GM12891 (cell line): ENCODE data around the gene COL7A1.

Source experiments
- PAX5 ChIP-seq: IDR thresholded peaks from 2 replicates; pipeline ENCODE4 v1.6.1; 2011; ENCODE audit warnings: low read length, moderate library complexity, mild to moderate bottlenecking; ENCODE audit not compliant: insufficient read depth, severe bottlenecking
- POLR2A ChIP-seq: IDR thresholded peaks from 2 replicates; pipeline ENCODE4 v1.6.1; 2011; ENCODE audit warnings: low read depth, low read length, control low read depth
- POLR2AphosphoS5 ChIP-seq: IDR thresholded peaks from 2 replicates; pipeline ENCODE4 v1.6.1; 2011; ENCODE audit warnings: low read depth, low read length, control low read depth
- POU2F2 ChIP-seq: IDR thresholded peaks from 2 replicates; pipeline ENCODE4 v1.6.1; 2011; ENCODE audit warnings: low read depth, mild to moderate bottlenecking, control low read depth, low read length, moderate library complexity
- SPI1 ChIP-seq: IDR thresholded peaks from 2 replicates; pipeline ENCODE4 v1.6.1; 2011; ENCODE audit warnings: low read depth, low read length, control low read depth
- TAF1 ChIP-seq: IDR thresholded peaks from 2 replicates; pipeline ENCODE4 v1.6.1; 2011; ENCODE audit warnings: low read depth, low read length, control low read depth

DNA sequence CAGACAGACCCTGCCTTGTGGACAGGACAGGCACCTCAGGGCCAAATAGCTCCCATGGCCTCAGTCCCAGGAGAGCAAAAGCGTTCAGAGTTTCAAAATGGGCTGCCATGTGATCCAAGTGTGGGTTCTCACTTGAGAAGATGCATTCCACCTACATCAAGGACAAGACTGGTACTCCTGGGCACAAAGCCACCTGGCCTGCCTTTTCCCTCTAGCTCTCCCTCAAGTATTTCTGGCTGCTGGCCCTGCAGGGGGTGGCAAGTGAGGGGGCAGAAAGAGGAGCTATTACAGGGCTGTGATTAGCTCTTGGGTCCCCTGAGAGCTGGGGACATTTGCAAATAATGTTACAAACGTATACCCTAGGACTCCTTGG lies 6.5 kb upstream of the COL7A1 start:
- TF ChIP-seq TAF1 = no peak
- no peak for TF ChIP-seq PAX5
- no peak for TF ChIP-seq POLR2A
- no peak for TF ChIP-seq POLR2AphosphoS5
- no peak for TF ChIP-seq POU2F2
- no peak for TF ChIP-seq SPI1
